ENCODE results near the gene NOTUM. TPM values are rescaled to one million over a fixed set of nuclear protein-coding genes. Genes with fewer than 3 reads are reported as not detected.

Gene NOTUM
- total and polyA plus RNA-seq, 2 experiments from 2014 or later, result 0.29 to 1.6 TPM

GRCh38 chr17:81967244-81967532 is 6.2 kb upstream of the NOTUM start (continued):
- TF ChIP-seq, protein P1, sequence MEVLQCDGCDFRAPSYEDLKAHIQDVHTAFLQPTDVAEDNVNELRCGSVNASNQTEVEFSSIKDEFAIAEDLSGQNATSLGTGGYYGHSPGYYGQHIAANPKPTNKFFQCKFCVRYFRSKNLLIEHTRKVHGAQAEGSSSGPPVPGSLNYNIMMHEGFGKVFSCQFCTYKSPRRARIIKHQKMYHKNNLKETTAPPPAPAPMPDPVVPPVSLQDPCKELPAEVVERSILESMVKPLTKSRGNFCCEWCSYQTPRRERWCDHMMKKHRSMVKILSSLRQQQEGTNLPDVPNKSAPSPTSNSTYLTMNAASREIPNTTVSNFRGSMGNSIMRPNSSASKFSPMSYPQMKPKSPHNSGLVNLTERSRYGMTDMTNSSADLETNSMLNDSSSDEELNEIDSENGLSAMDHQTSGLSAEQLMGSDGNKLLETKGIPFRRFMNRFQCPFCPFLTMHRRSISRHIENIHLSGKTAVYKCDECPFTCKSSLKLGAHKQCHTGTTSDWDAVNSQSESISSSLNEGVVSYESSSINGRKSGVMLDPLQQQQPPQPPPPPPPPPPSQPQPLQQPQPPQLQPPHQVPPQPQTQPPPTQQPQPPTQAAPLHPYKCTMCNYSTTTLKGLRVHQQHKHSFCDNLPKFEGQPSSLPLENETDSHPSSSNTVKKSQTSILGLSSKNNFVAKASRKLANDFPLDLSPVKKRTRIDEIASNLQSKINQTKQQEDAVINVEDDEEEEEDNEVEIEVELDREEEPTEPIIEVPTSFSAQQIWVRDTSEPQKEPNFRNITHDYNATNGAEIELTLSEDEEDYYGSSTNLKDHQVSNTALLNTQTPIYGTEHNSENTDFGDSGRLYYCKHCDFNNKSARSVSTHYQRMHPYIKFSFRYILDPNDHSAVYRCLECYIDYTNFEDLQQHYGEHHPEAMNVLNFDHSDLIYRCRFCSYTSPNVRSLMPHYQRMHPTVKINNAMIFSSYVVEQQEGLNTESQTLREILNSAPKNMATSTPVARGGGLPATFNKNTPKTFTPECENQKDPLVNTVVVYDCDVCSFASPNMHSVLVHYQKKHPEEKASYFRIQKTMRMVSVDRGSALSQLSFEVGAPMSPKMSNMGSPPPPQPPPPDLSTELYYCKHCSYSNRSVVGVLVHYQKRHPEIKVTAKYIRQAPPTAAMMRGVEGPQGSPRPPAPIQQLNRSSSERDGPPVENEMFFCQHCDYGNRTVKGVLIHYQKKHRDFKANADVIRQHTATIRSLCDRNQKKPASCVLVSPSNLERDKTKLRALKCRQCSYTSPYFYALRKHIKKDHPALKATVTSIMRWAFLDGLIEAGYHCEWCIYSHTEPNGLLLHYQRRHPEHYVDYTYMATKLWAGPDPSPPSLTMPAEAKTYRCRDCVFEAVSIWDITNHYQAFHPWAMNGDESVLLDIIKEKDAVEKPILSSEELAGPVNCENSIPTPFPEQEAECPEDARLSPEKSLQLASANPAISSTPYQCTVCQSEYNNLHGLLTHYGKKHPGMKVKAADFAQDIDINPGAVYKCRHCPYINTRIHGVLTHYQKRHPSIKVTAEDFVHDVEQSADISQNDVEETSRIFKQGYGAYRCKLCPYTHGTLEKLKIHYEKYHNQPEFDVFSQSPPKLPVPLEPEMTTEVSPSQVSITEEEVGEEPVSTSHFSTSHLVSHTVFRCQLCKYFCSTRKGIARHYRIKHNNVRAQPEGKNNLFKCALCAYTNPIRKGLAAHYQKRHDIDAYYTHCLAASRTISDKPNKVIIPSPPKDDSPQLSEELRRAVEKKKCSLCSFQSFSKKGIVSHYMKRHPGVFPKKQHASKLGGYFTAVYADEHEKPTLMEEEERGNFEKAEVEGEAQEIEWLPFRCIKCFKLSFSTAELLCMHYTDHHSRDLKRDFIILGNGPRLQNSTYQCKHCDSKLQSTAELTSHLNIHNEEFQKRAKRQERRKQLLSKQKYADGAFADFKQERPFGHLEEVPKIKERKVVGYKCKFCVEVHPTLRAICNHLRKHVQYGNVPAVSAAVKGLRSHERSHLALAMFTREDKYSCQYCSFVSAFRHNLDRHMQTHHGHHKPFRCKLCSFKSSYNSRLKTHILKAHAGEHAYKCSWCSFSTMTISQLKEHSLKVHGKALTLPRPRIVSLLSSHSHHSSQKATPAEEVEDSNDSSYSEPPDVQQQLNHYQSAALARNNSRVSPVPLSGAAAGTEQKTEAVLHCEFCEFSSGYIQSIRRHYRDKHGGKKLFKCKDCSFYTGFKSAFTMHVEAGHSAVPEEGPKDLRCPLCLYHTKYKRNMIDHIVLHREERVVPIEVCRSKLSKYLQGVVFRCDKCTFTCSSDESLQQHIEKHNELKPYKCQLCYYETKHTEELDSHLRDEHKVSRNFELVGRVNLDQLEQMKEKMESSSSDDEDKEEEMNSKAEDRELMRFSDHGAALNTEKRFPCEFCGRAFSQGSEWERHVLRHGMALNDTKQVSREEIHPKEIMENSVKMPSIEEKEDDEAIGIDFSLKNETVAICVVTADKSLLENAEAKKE (CRISPR knock-in tag; IDR thresholded peaks at IDR 0.05), result no peak
- no peak for TF ChIP-seq STAT1 (IDR thresholded peaks at IDR 0.05; ENCODE audit: unreplicated experiment)
- TF ChIP-seq JUNB (IDR thresholded peaks at IDR 0.05; ENCODE audit: unreplicated experiment), result no peak
- no peak for TF ChIP-seq ZNF331 (CRISPR knock-in tag; IDR thresholded peaks at IDR 0.05; ENCODE audit: low read depth)

DNA sequence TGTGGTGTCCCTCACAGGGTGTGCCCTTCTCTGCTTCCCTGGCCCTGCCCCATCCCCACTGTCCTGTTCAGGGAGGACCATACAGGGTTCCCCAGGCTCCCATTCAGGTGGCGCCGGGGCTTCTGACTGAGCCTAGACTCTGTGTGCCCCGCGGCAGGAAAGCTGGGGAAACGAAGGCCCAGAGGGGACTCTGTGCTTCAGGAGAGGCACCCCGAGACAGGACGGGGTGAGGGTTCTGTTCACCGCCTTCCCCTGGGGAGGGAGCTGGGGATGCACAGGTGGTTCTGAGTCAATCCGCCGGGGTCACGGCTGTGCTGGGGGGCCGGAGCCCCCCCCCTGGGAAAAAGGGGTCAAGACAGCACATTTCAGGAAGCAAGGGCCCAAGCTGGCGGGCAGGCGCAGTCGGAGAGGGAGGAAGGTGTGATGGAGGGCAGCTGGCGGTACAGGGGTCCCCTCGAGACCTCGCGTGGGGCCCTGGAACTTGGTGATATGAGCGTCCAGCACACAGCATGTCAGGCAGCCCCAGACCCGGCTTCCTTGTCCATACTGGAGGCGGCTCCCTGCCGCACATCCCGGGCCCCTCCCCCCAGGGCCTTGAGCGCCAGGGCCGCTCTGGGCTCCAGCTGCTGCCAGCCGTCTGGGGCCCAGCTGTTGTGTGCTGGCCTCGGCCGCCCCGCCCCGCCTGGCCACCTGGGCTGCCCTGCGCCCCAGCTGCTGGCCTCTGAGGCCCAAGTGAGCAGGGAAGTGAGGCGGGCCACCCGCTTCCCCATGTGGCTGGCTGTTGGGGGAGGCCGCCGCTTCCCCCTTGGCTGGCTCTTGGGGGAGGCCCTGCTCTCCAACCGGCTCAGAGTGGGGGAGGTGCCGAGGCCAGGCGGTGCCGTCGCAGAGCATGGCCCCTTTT is 5.6 kb upstream of the NOTUM start:
- Histone ChIP-seq H2AFZ (peak overlapping the region; percentile 92), H4K20me1 (replicated peaks; ENCODE audit: insufficient read depth) (no peaks in the 10 kb centered on the region), H3K27me3 (ENCODE audit: insufficient read depth) (peaks cover 74% of the 10 kb centered on the region), H3K4me3 (peak overlapping the region; percentile 47), H3K9me2 (ENCODE audit: insufficient read depth) (no peaks in the 10 kb centered on the region), H3K27ac (ENCODE audit: low read depth) (no peak overlapping the region), H3F3A (replicated peaks; ENCODE audit: low read depth) (peaks cover 22% of the 10 kb centered on the region), H3K79me2 (replicated peaks; ENCODE audit: insufficient read depth) (no peaks in the 10 kb centered on the region), H3K4me1 (ENCODE audit: insufficient read depth) (peaks cover 26% of the 10 kb centered on the region), H3K4me2 (peak overlapping the region; percentile 76), H3K36me3 (ENCODE audit: insufficient read depth) (no peaks in the 10 kb centered on the region)
- no peak overlapping the region for H3K27ac Mint-ChIP-seq
- no peaks in the 10 kb centered on the region; the same call in 1 of the 3 replicates for H3K9me3 Mint-ChIP-seq
- ATAC-seq (peak; percentile 68), DNase-seq (ENCODE audit: low spot score) (peak; percentile 83)
- peaks cover 3% of the 10 kb centered on the region; the same call in 1 of the 3 replicates for H3K4me1 Mint-ChIP-seq
- H3K36me3 Mint-ChIP-seq (ENCODE audit: low read depth), result no peaks in the 10 kb centered on the region
- H3K27me3 Mint-ChIP-seq (ENCODE audit: insufficient read depth, low read depth, poor library complexity), result peaks cover 56% of the 10 kb centered on the region
- no peak overlapping the region for H3K4me3 Mint-ChIP-seq
- TF ChIP-seq ZNF114 (CRISPR knock-in tag; IDR thresholded peaks at IDR 0.05), result no peak
- TF ChIP-seq CREB1 (CRISPR knock-in tag; IDR thresholded peaks at IDR 0.05; ENCODE audit: low read depth), result no peak
- no peak for TF ChIP-seq EZH2phosphoT487 (IDR thresholded peaks at IDR 0.05; ENCODE audit: unreplicated experiment)
- TF ChIP-seq POLR2AphosphoS5 (IDR thresholded peaks at IDR 0.05; ENCODE audit: low read depth), result no peak
- TF ChIP-seq EZH2 (IDR thresholded peaks at IDR 0.05; ENCODE audit: low read depth, unreplicated experiment), result no peak
- TF ChIP-seq, protein P2, sequence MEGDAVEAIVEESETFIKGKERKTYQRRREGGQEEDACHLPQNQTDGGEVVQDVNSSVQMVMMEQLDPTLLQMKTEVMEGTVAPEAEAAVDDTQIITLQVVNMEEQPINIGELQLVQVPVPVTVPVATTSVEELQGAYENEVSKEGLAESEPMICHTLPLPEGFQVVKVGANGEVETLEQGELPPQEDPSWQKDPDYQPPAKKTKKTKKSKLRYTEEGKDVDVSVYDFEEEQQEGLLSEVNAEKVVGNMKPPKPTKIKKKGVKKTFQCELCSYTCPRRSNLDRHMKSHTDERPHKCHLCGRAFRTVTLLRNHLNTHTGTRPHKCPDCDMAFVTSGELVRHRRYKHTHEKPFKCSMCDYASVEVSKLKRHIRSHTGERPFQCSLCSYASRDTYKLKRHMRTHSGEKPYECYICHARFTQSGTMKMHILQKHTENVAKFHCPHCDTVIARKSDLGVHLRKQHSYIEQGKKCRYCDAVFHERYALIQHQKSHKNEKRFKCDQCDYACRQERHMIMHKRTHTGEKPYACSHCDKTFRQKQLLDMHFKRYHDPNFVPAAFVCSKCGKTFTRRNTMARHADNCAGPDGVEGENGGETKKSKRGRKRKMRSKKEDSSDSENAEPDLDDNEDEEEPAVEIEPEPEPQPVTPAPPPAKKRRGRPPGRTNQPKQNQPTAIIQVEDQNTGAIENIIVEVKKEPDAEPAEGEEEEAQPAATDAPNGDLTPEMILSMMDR (conservative IDR thresholded peaks at IDR 0.05; ENCODE audit: low read depth in 2 of 2), result no peak
- TF ChIP-seq, protein P3, sequence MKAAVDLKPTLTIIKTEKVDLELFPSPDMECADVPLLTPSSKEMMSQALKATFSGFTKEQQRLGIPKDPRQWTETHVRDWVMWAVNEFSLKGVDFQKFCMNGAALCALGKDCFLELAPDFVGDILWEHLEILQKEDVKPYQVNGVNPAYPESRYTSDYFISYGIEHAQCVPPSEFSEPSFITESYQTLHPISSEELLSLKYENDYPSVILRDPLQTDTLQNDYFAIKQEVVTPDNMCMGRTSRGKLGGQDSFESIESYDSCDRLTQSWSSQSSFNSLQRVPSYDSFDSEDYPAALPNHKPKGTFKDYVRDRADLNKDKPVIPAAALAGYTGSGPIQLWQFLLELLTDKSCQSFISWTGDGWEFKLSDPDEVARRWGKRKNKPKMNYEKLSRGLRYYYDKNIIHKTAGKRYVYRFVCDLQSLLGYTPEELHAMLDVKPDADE (IDR thresholded peaks at IDR 0.05), result no peak
- TF ChIP-seq, protein P4, sequence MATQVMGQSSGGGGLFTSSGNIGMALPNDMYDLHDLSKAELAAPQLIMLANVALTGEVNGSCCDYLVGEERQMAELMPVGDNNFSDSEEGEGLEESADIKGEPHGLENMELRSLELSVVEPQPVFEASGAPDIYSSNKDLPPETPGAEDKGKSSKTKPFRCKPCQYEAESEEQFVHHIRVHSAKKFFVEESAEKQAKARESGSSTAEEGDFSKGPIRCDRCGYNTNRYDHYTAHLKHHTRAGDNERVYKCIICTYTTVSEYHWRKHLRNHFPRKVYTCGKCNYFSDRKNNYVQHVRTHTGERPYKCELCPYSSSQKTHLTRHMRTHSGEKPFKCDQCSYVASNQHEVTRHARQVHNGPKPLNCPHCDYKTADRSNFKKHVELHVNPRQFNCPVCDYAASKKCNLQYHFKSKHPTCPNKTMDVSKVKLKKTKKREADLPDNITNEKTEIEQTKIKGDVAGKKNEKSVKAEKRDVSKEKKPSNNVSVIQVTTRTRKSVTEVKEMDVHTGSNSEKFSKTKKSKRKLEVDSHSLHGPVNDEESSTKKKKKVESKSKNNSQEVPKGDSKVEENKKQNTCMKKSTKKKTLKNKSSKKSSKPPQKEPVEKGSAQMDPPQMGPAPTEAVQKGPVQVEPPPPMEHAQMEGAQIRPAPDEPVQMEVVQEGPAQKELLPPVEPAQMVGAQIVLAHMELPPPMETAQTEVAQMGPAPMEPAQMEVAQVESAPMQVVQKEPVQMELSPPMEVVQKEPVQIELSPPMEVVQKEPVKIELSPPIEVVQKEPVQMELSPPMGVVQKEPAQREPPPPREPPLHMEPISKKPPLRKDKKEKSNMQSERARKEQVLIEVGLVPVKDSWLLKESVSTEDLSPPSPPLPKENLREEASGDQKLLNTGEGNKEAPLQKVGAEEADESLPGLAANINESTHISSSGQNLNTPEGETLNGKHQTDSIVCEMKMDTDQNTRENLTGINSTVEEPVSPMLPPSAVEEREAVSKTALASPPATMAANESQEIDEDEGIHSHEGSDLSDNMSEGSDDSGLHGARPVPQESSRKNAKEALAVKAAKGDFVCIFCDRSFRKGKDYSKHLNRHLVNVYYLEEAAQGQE (IDR thresholded peaks at IDR 0.05; ENCODE audit: unreplicated experiment), result no peak
- TF ChIP-seq ZNF331 (CRISPR knock-in tag; IDR thresholded peaks at IDR 0.05; ENCODE audit: low read depth), result no peak

Data from GM23338 (cell line).